Dermis microvascular lymphatic vessel endothelial cell (primary cell): ENCODE results near the gene GDE1. TPM values are rescaled to one million over a fixed set of nuclear protein-coding genes. Genes with fewer than 3 reads are reported as not detected.
"Not testable (repeated sequence)": the region's sequence is repeated elsewhere in the genome, so short reads cannot be mapped to it uniquely, and the experiment has no call there.

Source experiments
- DNase-seq, 2 donors: peaks; one replicate each; pipeline versions ENCODE4 v3.0.0 to v3.0.0-alpha.2; 2010; ENCODE audit warnings: low read depth in 2 of 2
- total RNA-seq: library from RNA; depleted of rRNA; stranded (reverse); fragments of >200 nt; gene quantifications from 2 replicates; pipeline ENCODE4 v1.2.1, GENCODE V29; 2014

The GDE1 gene
- 23.4 and 24.7 TPM in 2 replicates for total RNA-seq

- DNase-seq, result peak; percentile 68 to 91
Observed at GRCh38 chr16:19521471-19522396, at the start of gene GDE1. TSS of gene GDE1 (minus strand) at chr16:19522098. CDS start at chr16:19521964, 134 bp downstream.

- DNase-seq, result no peak
Observed at GRCh38 chr16:19567560-19567959, 45.7 kb upstream of the GDE1 start.

GRCh38 chr16:19566362-19566761 lies 44.5 kb upstream of the GDE1 start:
- no peak for DNase-seq

- DNase-seq, result no peak
Observed at GRCh38 chr16:19563377-19563776, 41.5 kb upstream of the GDE1 start.

GRCh38 chr16:19560078-19560477 lies 38.2 kb upstream of the GDE1 start:
- DNase-seq, result no peak

GRCh38 chr16:19559242-19559910 lies 37.5 kb upstream of the GDE1 start:
- peak; percentile 51 to 71 for DNase-seq

GRCh38 chr16:19555938-19556771 lies 34.3 kb upstream of the GDE1 start:
- DNase-seq, result peak in 1 of 2 donors; percentile 39

- DNase-seq, result peak; percentile 98 to 100
Observed at GRCh38 chr16:19555186-19555937, 33.5 kb upstream of the GDE1 start, which contains the start of gene VPS35L. TSS of gene VPS35L (plus strand) at chr16:19555703. CDS start at chr16:19555730, 27 bp downstream.

GRCh38 chr16:19549673-19550072 lies 27.8 kb upstream of the GDE1 start:
- DNase-seq, result no peak

- DNase-seq, result no peak
Observed at GRCh38 chr16:19548144-19548543, 26.2 kb upstream of the GDE1 start.

- not testable (repeated sequence) for DNase-seq
Observed at GRCh38 chr16:19543278-19543996, 21.5 kb upstream of the GDE1 start.

GRCh38 chr16:19542138-19542821 lies 20.4 kb upstream of the GDE1 start:
- DNase-seq, result peak; percentile 52 to 61

- DNase-seq, result no peak
Observed at GRCh38 chr16:19540241-19540970, 18.5 kb upstream of the GDE1 start.

GRCh38 chr16:19532601-19533000 lies 10.7 kb upstream of the GDE1 start:
- no peak for DNase-seq

GRCh38 chr16:19528666-19529065 lies 6.8 kb upstream of the GDE1 start:
- no peak for DNase-seq

- DNase-seq, result no peak
Observed at GRCh38 chr16:19527161-19527560, 5.3 kb upstream of the GDE1 start.

GRCh38 chr16:19525385-19525723 lies 3.5 kb upstream of the GDE1 start:
- DNase-seq, result no peak

- no peak for DNase-seq
Observed at GRCh38 chr16:19524616-19525384, 2.9 kb upstream of the GDE1 start.

- no peak for DNase-seq
Observed at GRCh38 chr16:19524356-19524615, 2.4 kb upstream of the GDE1 start.
